NB4 (cell line): ENCODE results near the gene TOX3.

Experiments
- CTCF ChIP-seq: IDR thresholded peaks from one replicate; pipeline ENCODE4 v1.5.1; 2012; ENCODE audit warnings: low read depth, low read length
- POLR2A ChIP-seq: IDR thresholded peaks from 2 replicates; pipeline ENCODE4 v1.6.1; 2011; ENCODE audit warnings: mild to moderate bottlenecking; ENCODE audit not compliant: insufficient read length; ENCODE audit errors: extremely low read depth

- TF ChIP-seq CTCF, result no peak
- no peak for TF ChIP-seq POLR2A
Measured at GRCh38 chr16:52465711-52466267, 81.2 kb downstream of the TOX3 start.
